GM23338 (cell line): ENCODE data around the gene PRSS21.

Experiments used
- EZH2 ChIP-seq: fragments of 200-600 bp; sonication (generic); IDR thresholded peaks from one replicate; pipeline ENCODE4 v1.8.0; 2017; ENCODE audit warnings: antibody characterized with exemption, mild to moderate bottlenecking, low read depth; ENCODE audit not compliant: unreplicated experiment
- TF ChIP-seq, protein P1 (sequence below), 2 experiments: fragments of 200-600 bp in 1 of 2; sonication (generic) in 1 of 2; conservative IDR thresholded peaks; 2 replicates each; pipeline versions ENCODE4 v1.5.1 to v1.6.1; 2016 to 2017; ENCODE audit warnings: antibody characterized with exemption in 2 of 2, low read depth in 2 of 2, mild to moderate bottlenecking in 2 of 2, moderate library complexity in 1 of 2
- TF ChIP-seq, protein P2 (sequence below): IDR thresholded peaks from 2 replicates; pipeline ENCODE4 v1.6.1; 2016; ENCODE audit warnings: antibody characterized with exemption

- TF ChIP-seq, protein P1, sequence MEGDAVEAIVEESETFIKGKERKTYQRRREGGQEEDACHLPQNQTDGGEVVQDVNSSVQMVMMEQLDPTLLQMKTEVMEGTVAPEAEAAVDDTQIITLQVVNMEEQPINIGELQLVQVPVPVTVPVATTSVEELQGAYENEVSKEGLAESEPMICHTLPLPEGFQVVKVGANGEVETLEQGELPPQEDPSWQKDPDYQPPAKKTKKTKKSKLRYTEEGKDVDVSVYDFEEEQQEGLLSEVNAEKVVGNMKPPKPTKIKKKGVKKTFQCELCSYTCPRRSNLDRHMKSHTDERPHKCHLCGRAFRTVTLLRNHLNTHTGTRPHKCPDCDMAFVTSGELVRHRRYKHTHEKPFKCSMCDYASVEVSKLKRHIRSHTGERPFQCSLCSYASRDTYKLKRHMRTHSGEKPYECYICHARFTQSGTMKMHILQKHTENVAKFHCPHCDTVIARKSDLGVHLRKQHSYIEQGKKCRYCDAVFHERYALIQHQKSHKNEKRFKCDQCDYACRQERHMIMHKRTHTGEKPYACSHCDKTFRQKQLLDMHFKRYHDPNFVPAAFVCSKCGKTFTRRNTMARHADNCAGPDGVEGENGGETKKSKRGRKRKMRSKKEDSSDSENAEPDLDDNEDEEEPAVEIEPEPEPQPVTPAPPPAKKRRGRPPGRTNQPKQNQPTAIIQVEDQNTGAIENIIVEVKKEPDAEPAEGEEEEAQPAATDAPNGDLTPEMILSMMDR (conservative IDR thresholded peaks at IDR 0.05; ENCODE audit: low read depth in 2 of 2), result no peak
- no peak for TF ChIP-seq EZH2
- TF ChIP-seq, protein P2, sequence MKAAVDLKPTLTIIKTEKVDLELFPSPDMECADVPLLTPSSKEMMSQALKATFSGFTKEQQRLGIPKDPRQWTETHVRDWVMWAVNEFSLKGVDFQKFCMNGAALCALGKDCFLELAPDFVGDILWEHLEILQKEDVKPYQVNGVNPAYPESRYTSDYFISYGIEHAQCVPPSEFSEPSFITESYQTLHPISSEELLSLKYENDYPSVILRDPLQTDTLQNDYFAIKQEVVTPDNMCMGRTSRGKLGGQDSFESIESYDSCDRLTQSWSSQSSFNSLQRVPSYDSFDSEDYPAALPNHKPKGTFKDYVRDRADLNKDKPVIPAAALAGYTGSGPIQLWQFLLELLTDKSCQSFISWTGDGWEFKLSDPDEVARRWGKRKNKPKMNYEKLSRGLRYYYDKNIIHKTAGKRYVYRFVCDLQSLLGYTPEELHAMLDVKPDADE, result no peak
Measured at GRCh38 chr16:2783581-2784357, 33.3 kb upstream of the PRSS21 start.
